K562 (cell line): Measurements from ENCODE around the gene TMEM243. TPM values are rescaled to one million over a fixed set of nuclear protein-coding genes. Genes with fewer than 3 reads are reported as not detected.

ENCODE experiments used
- ATAC-seq: fragments of 200-7000 bp; cut with Tn5 transposase; 3 replicates; pipeline ENCODE4 v1.9.1; 2020; ENCODE audit warnings: moderate library complexity
- BruUV-seq: library from RNA; stranded (reverse); fragments of 400-500 nt; replicated peaks from 2 replicates; lab custom pipeline; 2021; lab: Mats Ljungman, UMichigan
- CTCF ChIA-PET: fragments of 300-600 bp; formaldehyde crosslinking; extraction: SDS; loops from one replicate; lab custom pipeline; 2021; ENCODE audit warnings: low intra/inter-chr PET ratio; lab: Yijun Ruan, JAX
- POLR2A ChIA-PET: fragments of 300-600, 350-650 bp; sonication (Branson Sonifier 250); formaldehyde crosslinking; extraction: SDS; loops from one replicate; lab custom pipeline; 2021; ENCODE audit warnings: antibody characterized with exemption, inconsistent platforms; lab: Yijun Ruan, JAX
- DNase-seq, 4 experiments: peaks; one replicate each; pipeline versions ENCODE4 v3.0.0 to v3.0.0-alpha.2; 2011 to 2018; ENCODE audit warnings: low spot score in 3 of 4, mixed read lengths in 3 of 4; ENCODE audit errors: extremely low read depth in 1 of 4
- FAIRE-seq: peaks from 2 replicates; lab custom pipeline; 2011; peaks lifted over from hg19 to GRCh38; lab: Jason Lieb, UNC
- H2AFZ ChIP-seq: 2 replicates; pipeline ENCODE4 v1.6.0; 2011; ENCODE audit warnings: low read depth, low read length, control low read depth, inconsistent platforms
- H3K27ac ChIP-seq: fragments of 200-600 bp; 3 replicates; pipeline ENCODE4 v1.8.0; 2011; ENCODE audit warnings: low read depth, mild to moderate bottlenecking, control low read depth, inconsistent platforms, low read length, moderate library complexity, mixed read lengths; ENCODE audit errors: extremely low read depth
- H3K27me3 ChIP-seq, 2 experiments: fragments of 300-600 bp in 1 of 2; 2 replicates in 1 of 2; 3 replicates in 1 of 2; pipeline versions ENCODE4 v1.6.0 to v1.8.0; 2011; ENCODE audit warnings: inconsistent platforms in 2 of 2, low read length in 2 of 2, mild to moderate bottlenecking in 1 of 2, mixed read lengths in 1 of 2, moderate library complexity in 1 of 2; ENCODE audit not compliant: control insufficient read depth in 2 of 2, insufficient read depth in 2 of 2
- H3K36me3 ChIP-seq: fragments of 300-600 bp; 3 replicates; pipeline ENCODE4 v1.8.0; 2011; ENCODE audit warnings: mild to moderate bottlenecking, low read length, inconsistent platforms; ENCODE audit not compliant: control insufficient read depth, insufficient read depth
- H3K4me1 ChIP-seq, 2 experiments: fragments of 200-600 bp in 1 of 2; replicated peaks in 1 of 2; 2 replicates in 1 of 2; 3 replicates in 1 of 2; pipeline versions ENCODE4 v1.5.1 to v1.8.0; 2011; ENCODE audit warnings: inconsistent platforms in 2 of 2, low read length in 2 of 2, mild to moderate bottlenecking in 1 of 2, mixed read lengths in 1 of 2, moderate library complexity in 1 of 2; ENCODE audit not compliant: control insufficient read depth in 2 of 2, insufficient read depth in 2 of 2
- H3K4me2 ChIP-seq: 2 replicates; pipeline ENCODE4 v1.6.1; 2011; ENCODE audit warnings: low read length, control low read depth, inconsistent platforms, mixed read lengths; ENCODE audit not compliant: insufficient read depth
- H3K4me3 ChIP-seq: fragments of 200-600 bp; sonication (generic), shearing (Covaris generic); 2 replicates; pipeline ENCODE4 v1.5.1; 2016; ENCODE audit warnings: control low read depth, inconsistent platforms
- H3K79me2 ChIP-seq: fragments of 200-600 bp; 3 replicates; pipeline ENCODE4 v1.8.0; 2011; ENCODE audit warnings: low read length, inconsistent platforms; ENCODE audit not compliant: control insufficient read depth, insufficient read depth
- H3K9ac ChIP-seq, 2 experiments: 2 replicates each; pipeline versions ENCODE4 v1.6.0 to v1.6.1; 2011; ENCODE audit warnings: low read depth in 2 of 2, low read length in 2 of 2, control low read depth in 1 of 2, inconsistent platforms in 1 of 2, mild to moderate bottlenecking in 1 of 2, mixed read lengths in 1 of 2; ENCODE audit not compliant: insufficient read depth in 1 of 2
- H3K9me1 ChIP-seq: one replicate; pipeline ENCODE4 v1.6.0; 2011; ENCODE audit warnings: inconsistent platforms, mild to moderate bottlenecking, low read length, moderate library complexity; ENCODE audit not compliant: control insufficient read depth, insufficient read depth
- H3K9me3 ChIP-seq: replicated peaks from 2 replicates; pipeline ENCODE4 v1.5.1; 2011; ENCODE audit warnings: low read depth, low read length, inconsistent platforms; ENCODE audit not compliant: control insufficient read depth, insufficient read depth
- H4K20me1 ChIP-seq: replicated peaks from 2 replicates; pipeline ENCODE4 v1.6.1; 2011; ENCODE audit warnings: low read length, inconsistent platforms, mixed read lengths; ENCODE audit not compliant: control insufficient read depth, insufficient read depth
- HIVEP1 ChIP-seq: fragments of 250-450 bp; sonication (Bioruptor Pico); IDR thresholded peaks from 2 replicates; pipeline ENCODE4 v1.4.0; 2020; ENCODE audit warnings: mild to moderate bottlenecking
- HNRNPL ChIP-seq: fragments of 200-400 bp; formaldehyde crosslinking; IDR thresholded peaks from 2 replicates; pipeline ENCODE4 v1.6.1; 2017; ENCODE audit warnings: low read depth, mild to moderate bottlenecking, low read length
- ILF3 ChIP-seq: fragments of 450-650 bp; IDR thresholded peaks from 2 replicates; pipeline ENCODE4 v1.6.1; 2018; ENCODE audit warnings: antibody characterized with exemption, mild to moderate bottlenecking, moderate library complexity, borderline replicate concordance
- JUN ChIP-seq, 2 experiments: sonication (generic) in 1 of 2; formaldehyde crosslinking in 1 of 2; IDR thresholded peaks; 2 replicates each; pipeline versions ENCODE4 v1.6.1 to v1.8.0; 2012 to 2022; ENCODE audit warnings: borderline replicate concordance in 2 of 2, mild to moderate bottlenecking in 2 of 2, improper control_type of control experiment in 1 of 2, low read depth in 1 of 2, low read length in 1 of 2, missing genetic modification reagents in 1 of 2
- KDM2B ChIP-seq: fragments of 250-450 bp; sonication (Bioruptor Pico); IDR thresholded peaks from 2 replicates; pipeline ENCODE4 v1.8.0; 2021; ENCODE audit warnings: mild to moderate bottlenecking, moderate library complexity
- L3MBTL2 ChIP-seq: fragments of 450-650 bp; IDR thresholded peaks from 2 replicates; pipeline ENCODE4 v1.6.1; 2016; ENCODE audit warnings: mild to moderate bottlenecking, moderate library complexity
- RFX5 ChIP-seq: IDR thresholded peaks from 2 replicates; pipeline ENCODE4 v1.6.1; 2011; ENCODE audit warnings: low read depth, mild to moderate bottlenecking, improper control_type of control experiment, low read length
- RFX7 ChIP-seq: fragments of 250-450 bp; sonication (Bioruptor Pico); IDR thresholded peaks from 2 replicates; pipeline ENCODE4 v1.5.1; 2021; ENCODE audit warnings: mild to moderate bottlenecking
- SETDB1 ChIP-seq: IDR thresholded peaks from one replicate; pipeline ENCODE4 v1.6.1; 2012; ENCODE audit warnings: low read length, control low read depth, inconsistent platforms
- SIN3B ChIP-seq: fragments of 450-650 bp; IDR thresholded peaks from 2 replicates; pipeline ENCODE4 v1.6.1; 2017; ENCODE audit warnings: low read depth, mild to moderate bottlenecking, moderate library complexity
- SREBF2 ChIP-seq: sonication (generic); formaldehyde crosslinking; IDR thresholded peaks from 2 replicates; pipeline ENCODE4 v1.4.0; 2020; ENCODE audit warnings: mild to moderate bottlenecking, missing genetic modification reagents
- TSHZ1 ChIP-seq: fragments of 250-450 bp; sonication (Bioruptor Pico); IDR thresholded peaks from 2 replicates; pipeline ENCODE4 v1.4.0; 2020; ENCODE audit warnings: mild to moderate bottlenecking, moderate library complexity
- U2AF1 ChIP-seq: fragments of 200-400 bp; formaldehyde crosslinking; optimal IDR thresholded peaks from 2 replicates; pipeline ENCODE3; 2017; ENCODE audit warnings: mild to moderate bottlenecking, low read depth, low read length, moderate library complexity
- USF2 ChIP-seq: sonication (generic); formaldehyde crosslinking; IDR thresholded peaks from 2 replicates; pipeline ENCODE4 v1.5.0; 2020; ENCODE audit warnings: missing genetic modification reagents
- ZFPM2 ChIP-seq: fragments of 250-450 bp; sonication (Bioruptor Pico); IDR thresholded peaks from 2 replicates; pipeline ENCODE4 v1.5.1; 2022; ENCODE audit warnings: mild to moderate bottlenecking
- ZNF175 ChIP-seq: fragments of 200-800 bp; sonication (Bioruptor generic); IDR thresholded peaks from 2 replicates; pipeline ENCODE4 v1.6.1; 2016; ENCODE audit warnings: low read depth, mild to moderate bottlenecking, missing genetic modification characterization, missing compliant biosample characterization
- ZNF408 ChIP-seq: fragments of 250-450 bp; sonication (Bioruptor Pico); IDR thresholded peaks from 2 replicates; pipeline ENCODE4 v1.4.0; 2020; ENCODE audit warnings: low read depth, mild to moderate bottlenecking, moderate library complexity
- WGBS: fragments of 100-300 bp; shearing (Covaris generic); methylation state at CpG from one replicate; pipeline ENCODE4 v1.1.6; 2016; ENCODE audit warnings: low coverage, mixed read lengths; ENCODE audit not compliant: insufficient coverage; ENCODE audit errors: missing lambda C conversion rate; 5-methylcytosine and 5-hydroxymethylcytosine counted together
- in situ Hi-C: fragments of 300-500 bp; cut with MboI; formaldehyde crosslinking; loops from 4 replicates; pipeline ENCODE4 v1.15.0; 2018; ENCODE audit warnings: inconsistent platforms, mixed read lengths
- intact Hi-C: fragments of 100-400 bp; cut with micrococcal nuclease; formaldehyde crosslinking; loops from 2 replicates; pipeline ENCODE4 v1.14.2; 2022
- polyA plus RNA-seq, 8 experiments: library from polyadenylated mRNA; depleted of rRNA in 4 of 8; stranded (reverse) in 5 of 8; unstranded in 3 of 8; fragments of >200 nt; fragmentation: Nextera tagmentation in 2 of 8; fragmentation: Illumina TruSeq in 1 of 8; extraction: Ambion mirVana in 2 of 8; extraction: Trizol in 1 of 8; gene quantifications; 2 replicates each; pipeline versions ENCODE4 v1.2.1 to v1.2.3, GENCODE V29; 2011 to 2014; ENCODE audit warnings: inconsistent platforms in 1 of 8, missing spikeins in 1 of 8
- total RNA-seq, 7 experiments: library from RNA; depleted of rRNA in 6 of 7; stranded (reverse); fragments of >200 nt in 6 of 7; fragmentation: Illumina TruSeq in 2 of 7; extraction: Trizol in 2 of 7; gene quantifications; 2 replicates each; pipeline versions ENCODE4 v1.2.1 to v1.2.3, GENCODE V29; 2011 to 2021; ENCODE audit warnings: low replicate concordance in 1 of 7
- TF ChIP-seq, protein P1 (sequence below): sonication (generic); formaldehyde crosslinking; IDR thresholded peaks from 2 replicates; pipeline ENCODE4 v1.9.0; 2022; ENCODE audit warnings: mild to moderate bottlenecking, missing genetic modification reagents

Gene TMEM243
- total and polyA plus RNA-seq, 9 of the 15 experiments (the other 6 are each of a cell fraction or from before 2014, with no cell fraction given) = 3.9 to 8.6 (median 6.1) TPM

DNA sequence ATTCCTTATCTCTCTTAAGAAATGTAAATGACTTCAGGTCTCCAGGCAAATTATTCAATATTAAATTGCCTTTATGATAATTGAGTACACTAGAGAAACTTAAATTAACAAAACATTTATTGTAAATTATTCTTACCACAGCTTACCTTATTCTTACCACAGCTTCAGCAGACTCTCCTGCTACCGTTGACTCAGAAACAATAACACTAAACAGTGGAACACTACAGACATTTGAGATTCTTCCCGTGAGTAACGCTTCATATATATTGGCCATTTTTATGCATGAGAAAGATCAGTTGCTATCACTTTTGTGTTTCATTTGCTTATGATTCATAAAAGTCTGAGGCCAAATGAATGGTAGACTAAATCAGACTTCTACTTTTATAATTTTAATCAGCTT is 28.7 kb downstream of the TMEM243 start:
- no peak for ATAC-seq
- Histone ChIP-seq H3K4me1 (no peaks in the 10 kb centered on the region), H3K4me3 (no peak overlapping the region), H3K79me2 (no peaks in the 10 kb centered on the region), H3K36me3 (peaks cover 95% of the 10 kb centered on the region), H2AFZ (no peak overlapping the region), H3K9me1 (no peaks in the 10 kb centered on the region), H3K9ac (no peak overlapping the region), H3K27me3 (no peaks in the 10 kb centered on the region), H3K4me2 (no peak overlapping the region), H4K20me1 (no peaks in the 10 kb centered on the region), H3K27ac (no peak overlapping the region), H3K9me3 (no peaks in the 10 kb centered on the region)
- intact Hi-C loops (no loop called here), in situ Hi-C loops (no loop called here)
- ChIA-PET POLR2A (no interaction called here), CTCF (no interaction called here)
- no peak for FAIRE-seq
- TF ChIP-seq L3MBTL2 = no peak
- TF ChIP-seq SETDB1 = no peak
- no peak for TF ChIP-seq TSHZ1
- TF ChIP-seq RFX5 = no peak
- TF ChIP-seq KDM2B (CRISPR knock-in tag) = no peak
- no peak for TF ChIP-seq ZFPM2 (CRISPR knock-in tag)
- TF ChIP-seq U2AF1 = no peak
- TF ChIP-seq ILF3 = no peak
- TF ChIP-seq ZNF175 (CRISPR knock-in tag) = no peak
- TF ChIP-seq USF2 (CRISPR knock-in tag) = no peak
- TF ChIP-seq, protein P1, sequence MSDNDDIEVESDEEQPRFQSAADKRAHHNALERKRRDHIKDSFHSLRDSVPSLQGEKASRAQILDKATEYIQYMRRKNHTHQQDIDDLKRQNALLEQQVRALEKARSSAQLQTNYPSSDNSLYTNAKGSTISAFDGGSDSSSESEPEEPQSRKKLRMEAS = no peak
- no peak for TF ChIP-seq SIN3B
- no peak for TF ChIP-seq ZNF408
- no peak for TF ChIP-seq HIVEP1 (CRISPR knock-in tag)
- TF ChIP-seq HNRNPL = no peak
- TF ChIP-seq RFX7 = no peak
- no peak for TF ChIP-seq SREBF2 (CRISPR knock-in tag)
- TF ChIP-seq JUN (IDR thresholded peaks at IDR 0.05; ENCODE audit: borderline replicate concordance, low read depth, low read length) = no peak
- no peak for TF ChIP-seq JUN (CRISPR knock-in tag; IDR thresholded peaks at IDR 0.05; ENCODE audit: borderline replicate concordance)
- no peak for DNase-seq
- WGBS = 93% methylated on average over 3 of the region's 3 CpGs
- no TSS peak for BruUV-seq
